GM19438 (cell line): ENCODE data around the gene GJC1.

Experiments used
- ATAC-seq: cut with Tn5 transposase; IDR thresholded peaks from one replicate; pipeline ENCODE4 v1.9.1; 2021; ENCODE audit warnings: low read depth; ENCODE audit not compliant: unreplicated experiment

GJC1 gene

DNA sequence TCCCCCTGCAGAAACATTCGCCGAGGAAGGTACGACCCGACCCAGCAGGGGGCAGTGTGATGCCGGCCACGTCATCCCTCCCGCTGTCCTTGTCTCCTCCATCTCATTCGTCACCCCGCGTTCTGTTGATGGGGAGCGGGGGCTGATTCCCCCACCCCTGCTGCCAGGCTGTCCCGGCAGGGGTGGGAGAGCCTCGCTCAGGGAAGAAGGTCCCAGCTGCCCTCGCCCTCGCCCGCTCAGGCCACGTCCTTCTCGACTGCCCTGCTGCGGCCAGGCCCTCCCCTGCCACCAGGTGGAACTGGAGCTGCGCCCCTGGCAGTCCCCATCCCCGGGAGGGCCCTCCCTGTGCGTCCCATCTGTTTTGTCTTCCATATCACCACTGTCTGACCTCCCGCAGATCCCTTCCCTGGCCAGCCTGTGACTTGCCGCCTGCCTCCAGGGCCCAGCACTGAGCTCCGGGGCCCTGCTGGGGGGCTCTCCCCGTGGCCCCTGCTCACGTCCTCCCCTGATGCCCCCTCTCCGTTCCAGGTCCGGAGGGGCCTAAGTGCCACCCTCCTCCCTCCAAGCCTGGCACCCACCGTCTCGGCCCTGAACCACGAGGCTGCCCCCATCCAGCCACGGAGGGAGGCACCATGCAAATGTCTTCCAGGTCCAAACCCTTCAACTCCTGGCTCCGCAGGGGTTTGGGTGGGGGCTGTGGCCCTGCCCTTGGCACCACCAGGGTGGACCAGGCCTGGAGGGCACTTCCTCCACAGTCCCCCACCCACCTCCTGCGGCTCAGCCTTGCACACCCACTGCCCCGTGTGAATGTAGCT is 50.7 kb downstream of the GJC1 start:
- ATAC-seq = no peak

DNA sequence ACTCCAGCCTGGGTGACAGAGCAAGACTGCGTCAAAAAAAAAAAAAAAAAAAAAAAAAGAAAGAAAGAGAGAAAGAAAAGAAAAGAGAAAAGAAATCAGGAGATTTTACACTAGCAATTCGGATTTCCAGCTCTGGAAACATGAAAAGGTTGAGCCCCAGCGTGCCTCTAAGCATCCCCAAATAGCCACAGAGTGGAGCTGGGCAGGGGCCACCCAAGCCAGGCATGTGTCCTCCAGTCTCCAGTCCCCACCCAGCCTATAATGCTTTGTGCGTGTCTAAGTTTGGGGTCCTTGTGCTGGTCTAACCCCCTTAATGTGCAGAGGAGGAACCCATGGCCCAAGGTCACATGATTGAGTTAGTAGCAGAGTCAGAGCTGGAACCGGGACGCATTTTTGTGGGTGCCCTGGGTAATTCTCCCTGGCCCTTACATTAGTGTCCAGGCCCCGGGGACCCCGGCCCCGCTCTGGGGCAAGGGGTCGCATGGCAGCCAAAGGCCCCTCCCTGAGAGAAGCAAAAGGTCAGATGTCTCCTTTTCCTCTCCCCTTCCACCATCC is 51.4 kb downstream of the GJC1 start:
- no peak for ATAC-seq

GRCh38 chr17:44777394-44778348 is 52.4 kb downstream of the GJC1 start:
- ATAC-seq = no peak

DNA sequence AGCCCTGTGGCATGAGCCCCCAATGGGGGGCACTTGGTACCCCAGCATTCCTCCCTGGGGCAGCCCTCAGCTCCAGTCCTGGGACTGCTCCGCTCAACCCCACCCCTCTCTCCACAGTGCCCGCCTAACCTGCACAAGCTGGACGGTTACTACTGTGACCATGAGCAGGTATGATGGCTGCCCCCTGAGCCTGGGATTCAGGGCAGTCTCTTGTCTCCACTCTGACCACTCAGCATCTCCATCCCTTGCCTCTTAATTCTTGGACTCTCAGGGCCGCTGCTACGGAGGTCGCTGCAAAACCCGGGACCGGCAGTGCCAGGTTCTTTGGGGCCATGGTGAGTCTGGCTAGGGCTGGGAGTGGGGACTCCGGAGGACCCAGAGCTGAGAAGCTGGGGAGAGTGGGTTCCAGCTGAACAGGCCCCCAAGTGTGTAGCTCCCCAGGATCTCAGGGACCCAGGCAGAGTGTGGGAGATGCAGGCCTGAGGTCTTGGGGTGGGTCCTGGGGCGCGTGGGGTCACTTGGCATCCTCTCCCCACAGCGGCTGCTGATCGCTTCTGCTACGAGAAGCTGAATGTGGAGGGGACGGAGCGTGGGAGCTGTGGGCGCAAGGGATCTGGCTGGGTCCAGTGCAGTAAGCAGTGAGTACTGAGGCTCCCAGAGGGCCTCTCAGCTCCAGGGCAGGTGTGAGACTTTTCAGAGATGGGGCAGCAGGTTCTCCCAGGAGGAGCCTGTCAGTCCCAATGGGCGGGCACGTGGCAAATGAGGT is 53.3 kb downstream of the GJC1 start:
- ATAC-seq = no peak

GRCh38 chr17:44775838-44776621 is 54.1 kb downstream of the GJC1 start:
- ATAC-seq = no peak

DNA sequence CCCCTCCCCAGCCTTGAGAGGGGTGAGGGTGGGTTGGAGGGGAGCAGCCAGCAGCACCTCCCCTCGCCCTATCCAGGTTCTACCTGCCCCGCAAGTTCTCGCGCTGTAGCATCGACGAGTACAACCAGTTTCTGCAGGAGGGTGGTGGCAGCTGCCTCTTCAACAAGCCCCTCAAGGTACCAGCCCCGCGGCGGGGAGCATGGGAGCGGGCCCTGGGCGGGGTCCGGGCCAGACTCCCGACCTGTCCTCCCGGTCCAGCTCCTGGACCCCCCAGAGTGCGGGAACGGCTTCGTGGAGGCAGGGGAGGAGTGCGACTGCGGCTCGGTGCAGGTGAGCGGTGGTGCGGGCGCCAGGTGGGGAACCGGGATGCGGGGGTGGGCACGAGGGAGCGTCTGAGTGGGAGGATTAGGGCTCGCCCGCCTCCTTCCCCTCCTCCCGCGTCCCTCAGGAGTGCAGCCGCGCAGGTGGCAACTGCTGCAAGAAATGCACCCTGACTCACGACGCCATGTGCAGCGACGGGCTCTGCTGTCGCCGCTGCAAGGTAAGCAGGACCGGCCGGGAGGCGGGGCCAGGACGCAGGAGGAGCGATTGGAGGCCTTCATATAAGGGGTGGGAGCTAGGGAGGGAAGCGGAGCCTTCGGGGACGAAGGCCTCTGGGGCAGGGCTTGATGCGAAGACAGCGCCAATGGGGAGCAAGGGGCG is 54.8 kb downstream of the GJC1 start:
- peak; percentile 73 for ATAC-seq

- peak; percentile 38 for ATAC-seq
Measured at GRCh38 chr17:44774271-44775135, 55.6 kb downstream of the GJC1 start.

- no peak for ATAC-seq
Measured at GRCh38 chr17:44773140-44773539, 56.9 kb downstream of the GJC1 start.

DNA sequence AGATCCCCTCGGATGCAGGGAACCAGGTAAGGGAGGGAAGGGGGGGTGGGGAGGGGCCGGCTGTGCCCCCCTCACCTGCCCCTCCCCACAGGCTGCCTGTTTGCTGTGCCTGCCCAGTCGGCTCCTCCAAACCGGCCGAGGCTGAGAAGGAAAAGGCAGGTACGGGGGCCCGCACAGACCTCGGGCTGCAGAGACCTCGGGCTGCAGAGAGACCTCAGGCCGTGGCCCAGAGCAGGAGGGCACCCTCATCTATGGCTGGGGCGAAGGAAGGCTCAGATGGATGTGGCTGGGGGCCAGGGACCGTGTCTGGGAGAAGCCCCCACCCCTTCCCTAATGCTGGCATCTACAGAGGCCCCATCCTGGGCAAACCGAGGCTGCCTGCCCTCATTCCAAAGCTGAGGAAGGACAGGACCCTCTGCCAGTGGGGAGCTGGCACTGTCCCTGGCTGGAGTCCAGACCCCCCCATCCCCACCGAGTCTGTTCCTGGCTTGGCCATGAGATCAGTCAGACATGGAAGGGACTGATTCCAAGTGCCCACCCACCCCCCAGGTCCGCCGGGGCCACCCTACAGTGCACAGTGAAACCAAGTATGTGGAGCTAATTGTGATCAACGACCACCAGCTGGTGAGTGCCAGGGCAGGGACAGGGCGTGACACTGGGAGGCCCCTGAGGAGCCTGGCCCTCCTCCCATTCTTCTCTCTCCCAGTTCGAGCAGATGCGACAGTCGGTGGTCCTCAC is 57.6 kb downstream of the GJC1 start:
- no peak for ATAC-seq

- no peak for ATAC-seq
Measured at GRCh38 chr17:44770166-44770925, 59.7 kb downstream of the GJC1 start.

- ATAC-seq = no peak
Measured at GRCh38 chr17:44769647-44770084, 60.4 kb downstream of the GJC1 start.

GRCh38 chr17:44769230-44769629 is 60.9 kb downstream of the GJC1 start:
- no peak for ATAC-seq

GRCh38 chr17:44768505-44769142 is 61.5 kb downstream of the GJC1 start:
- no peak for ATAC-seq

DNA sequence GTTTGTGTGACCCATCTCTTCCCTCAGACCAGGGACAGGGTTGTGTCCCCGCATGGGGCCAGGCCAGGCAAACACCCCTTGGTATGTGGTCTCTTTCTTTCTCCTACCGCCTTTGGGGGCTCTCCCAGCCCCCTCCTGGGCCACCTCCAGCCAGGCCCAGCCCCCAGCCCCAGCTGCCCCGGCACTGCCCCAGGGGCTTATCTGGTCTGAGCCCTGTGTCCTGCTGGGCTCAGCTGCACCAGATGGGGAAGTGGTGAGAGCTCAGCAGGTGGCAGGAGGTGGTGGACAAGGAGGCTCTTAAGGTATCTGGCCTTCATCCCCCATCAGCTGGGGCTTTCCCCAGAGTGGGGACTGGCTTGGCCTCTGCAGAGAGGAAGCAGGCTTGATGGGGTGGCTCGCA is 62.6 kb downstream of the GJC1 start:
- no peak for ATAC-seq

- no peak for ATAC-seq
Measured at GRCh38 chr17:44766409-44767038, 63.6 kb downstream of the GJC1 start.

GRCh38 chr17:44765965-44766364 is 64.1 kb downstream of the GJC1 start:
- ATAC-seq = no peak
